GM10266 (cell line): ENCODE data around the gene GOLGA6C.
"Not testable (repeated sequence)": the region's sequence is repeated elsewhere in the genome, so short reads cannot be mapped to it uniquely, and the experiment has no call there.

Experiments used
- DNase-seq: peaks from one replicate; pipeline ENCODE4 v3.0.0; 2012; ENCODE audit errors: extremely low spot score
- TF ChIP-seq, protein P1 (sequence below): IDR thresholded peaks from 2 replicates; pipeline ENCODE4 v1.5.1; 2012; ENCODE audit warnings: mild to moderate bottlenecking, low read depth; ENCODE audit not compliant: control insufficient read depth, insufficient read depth; ENCODE audit errors: missing control alignments

GOLGA6C gene, protein sequence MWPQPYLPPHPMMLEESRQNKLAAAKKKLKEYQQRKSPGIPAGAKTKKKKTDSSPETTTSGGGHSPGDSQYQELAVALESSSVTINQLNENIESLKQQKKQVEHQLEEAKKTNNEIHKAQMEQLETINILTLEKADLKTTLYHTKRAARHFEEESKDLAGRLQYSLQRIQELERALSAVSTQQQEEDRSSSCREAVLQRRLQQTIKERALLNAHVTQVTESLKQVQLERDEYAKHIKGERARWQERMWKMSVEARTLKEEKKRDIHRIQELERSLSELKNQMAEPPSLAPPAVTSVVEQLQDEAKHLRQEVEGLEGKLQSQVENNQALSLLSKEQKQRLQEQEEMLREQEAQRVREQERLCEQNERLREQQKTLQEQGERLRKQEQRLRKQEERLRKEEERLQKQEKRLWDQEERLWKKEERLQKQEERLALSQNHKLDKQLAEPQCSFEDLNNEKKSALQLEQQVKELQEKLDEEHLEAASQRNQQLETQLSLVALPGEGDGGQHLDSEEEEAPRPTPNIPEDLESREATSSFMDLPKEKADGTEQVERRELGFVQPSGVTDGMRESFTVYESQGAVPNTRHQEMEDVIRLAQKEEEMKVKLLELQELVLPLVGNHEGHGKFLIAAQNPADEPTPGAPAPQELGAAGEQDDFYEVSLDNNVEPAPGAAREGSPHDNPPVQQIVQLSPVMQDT

DNA sequence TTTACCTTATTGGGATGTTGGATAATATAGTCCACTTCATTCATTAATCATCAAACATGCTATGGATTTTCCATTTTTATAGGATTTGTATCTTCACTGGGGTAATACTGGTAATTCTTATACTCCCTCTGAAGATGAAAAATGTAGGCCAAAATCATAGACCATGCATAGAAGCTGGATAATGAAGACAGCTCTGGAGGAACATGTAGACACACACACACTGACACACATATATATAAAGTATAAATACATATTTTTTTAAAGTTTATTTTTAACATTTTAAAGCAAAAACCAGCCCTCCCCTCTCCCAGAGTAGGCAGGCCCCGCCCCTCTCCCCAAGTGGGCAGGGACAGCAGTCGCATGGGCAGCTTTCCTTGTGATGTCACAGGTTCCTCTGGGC lies at the start of gene GOLGA6C:
TSS of gene GOLGA6C (plus strand) at position 301 of the 400 bp plus-strand sequence. CDS start 265 bp downstream, outside the sequence.
- not testable (repeated sequence) for DNase-seq

DNA sequence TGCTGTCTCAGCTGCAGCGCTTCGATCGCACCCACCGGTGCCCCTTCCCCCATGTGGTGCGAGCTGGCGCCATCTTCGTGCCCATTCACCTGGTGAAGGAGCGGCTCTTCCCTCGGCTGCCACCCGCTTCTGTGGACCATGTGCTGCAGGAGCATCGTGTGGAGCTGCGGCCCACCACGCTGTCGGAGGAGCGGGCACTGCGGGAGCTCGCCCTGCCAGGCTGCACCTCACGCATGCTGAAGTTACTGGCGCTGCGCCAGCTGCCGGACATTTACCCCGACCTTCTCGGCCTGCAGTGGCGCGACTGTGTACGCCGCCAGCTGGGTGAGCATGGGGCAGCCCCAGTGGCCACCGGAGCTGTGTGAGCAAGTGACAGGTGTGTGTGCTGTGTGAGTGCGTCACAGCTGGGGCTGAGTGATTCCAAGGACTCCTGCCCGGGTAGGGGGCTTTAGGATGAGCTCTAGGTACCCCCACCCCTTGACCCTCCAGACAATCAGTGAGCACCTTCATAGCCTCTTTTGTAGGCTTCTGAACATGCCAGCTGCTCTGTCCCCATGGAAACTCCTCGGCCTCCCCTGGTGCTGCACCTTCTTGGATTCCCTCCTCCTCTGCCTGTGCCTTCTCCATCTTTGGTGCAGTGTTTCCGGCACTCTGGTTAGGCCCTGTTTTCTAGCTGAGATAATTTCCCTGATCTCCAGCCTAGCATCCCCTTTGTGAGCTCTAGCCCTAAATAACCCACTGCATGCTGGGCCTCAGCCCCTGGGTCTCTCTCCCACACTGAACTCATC lies 49.4 kb upstream of the GOLGA6C start:
- DNase-seq: no peak
- TF ChIP-seq, protein P1, sequence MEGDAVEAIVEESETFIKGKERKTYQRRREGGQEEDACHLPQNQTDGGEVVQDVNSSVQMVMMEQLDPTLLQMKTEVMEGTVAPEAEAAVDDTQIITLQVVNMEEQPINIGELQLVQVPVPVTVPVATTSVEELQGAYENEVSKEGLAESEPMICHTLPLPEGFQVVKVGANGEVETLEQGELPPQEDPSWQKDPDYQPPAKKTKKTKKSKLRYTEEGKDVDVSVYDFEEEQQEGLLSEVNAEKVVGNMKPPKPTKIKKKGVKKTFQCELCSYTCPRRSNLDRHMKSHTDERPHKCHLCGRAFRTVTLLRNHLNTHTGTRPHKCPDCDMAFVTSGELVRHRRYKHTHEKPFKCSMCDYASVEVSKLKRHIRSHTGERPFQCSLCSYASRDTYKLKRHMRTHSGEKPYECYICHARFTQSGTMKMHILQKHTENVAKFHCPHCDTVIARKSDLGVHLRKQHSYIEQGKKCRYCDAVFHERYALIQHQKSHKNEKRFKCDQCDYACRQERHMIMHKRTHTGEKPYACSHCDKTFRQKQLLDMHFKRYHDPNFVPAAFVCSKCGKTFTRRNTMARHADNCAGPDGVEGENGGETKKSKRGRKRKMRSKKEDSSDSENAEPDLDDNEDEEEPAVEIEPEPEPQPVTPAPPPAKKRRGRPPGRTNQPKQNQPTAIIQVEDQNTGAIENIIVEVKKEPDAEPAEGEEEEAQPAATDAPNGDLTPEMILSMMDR: no peak

DNA sequence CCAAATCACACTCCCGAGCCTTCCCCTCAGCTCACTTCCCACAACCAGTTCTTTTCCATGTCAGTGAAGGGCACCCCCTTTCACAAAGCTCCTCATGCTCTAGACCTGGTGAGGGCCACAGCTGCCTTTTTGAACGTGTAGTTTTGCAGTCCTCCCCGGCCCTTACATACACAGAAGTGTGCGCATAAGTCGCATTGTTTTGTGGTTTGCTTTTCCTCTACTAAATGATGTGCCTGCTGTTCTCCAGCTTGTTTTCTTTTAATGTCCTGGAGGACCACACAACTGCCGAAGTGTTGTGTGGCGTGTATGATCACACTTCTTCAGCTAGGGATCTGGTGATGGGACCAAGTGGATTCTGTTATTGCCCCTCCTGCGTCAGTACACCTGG lies 48.9 kb upstream of the GOLGA6C start:
- DNase-seq: no peak
- TF ChIP-seq, protein P1: no peak

DNA sequence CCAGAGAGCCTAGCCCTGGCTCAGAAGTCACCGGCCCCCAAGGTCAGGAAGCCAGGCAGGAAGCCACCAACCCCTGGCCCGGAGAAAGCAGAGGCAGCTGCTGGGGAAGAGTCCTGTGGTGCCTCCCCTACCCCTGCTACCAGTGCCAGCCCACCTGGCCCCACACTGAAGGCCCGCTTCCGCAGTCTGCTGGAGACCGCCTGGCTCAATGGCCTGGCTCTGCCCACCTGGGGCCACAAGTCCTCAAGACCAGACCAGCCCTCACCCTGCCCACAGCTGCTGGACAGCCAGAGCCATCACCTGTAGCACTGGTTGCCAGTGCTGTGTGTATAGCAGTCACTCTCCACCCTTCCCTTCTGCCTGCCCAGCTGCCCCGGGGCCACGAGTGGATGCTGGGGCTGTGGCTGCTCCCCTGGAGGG lies 47.3 kb upstream of the GOLGA6C start:
- DNase-seq: no peak
- TF ChIP-seq, protein P1: no peak

DNA sequence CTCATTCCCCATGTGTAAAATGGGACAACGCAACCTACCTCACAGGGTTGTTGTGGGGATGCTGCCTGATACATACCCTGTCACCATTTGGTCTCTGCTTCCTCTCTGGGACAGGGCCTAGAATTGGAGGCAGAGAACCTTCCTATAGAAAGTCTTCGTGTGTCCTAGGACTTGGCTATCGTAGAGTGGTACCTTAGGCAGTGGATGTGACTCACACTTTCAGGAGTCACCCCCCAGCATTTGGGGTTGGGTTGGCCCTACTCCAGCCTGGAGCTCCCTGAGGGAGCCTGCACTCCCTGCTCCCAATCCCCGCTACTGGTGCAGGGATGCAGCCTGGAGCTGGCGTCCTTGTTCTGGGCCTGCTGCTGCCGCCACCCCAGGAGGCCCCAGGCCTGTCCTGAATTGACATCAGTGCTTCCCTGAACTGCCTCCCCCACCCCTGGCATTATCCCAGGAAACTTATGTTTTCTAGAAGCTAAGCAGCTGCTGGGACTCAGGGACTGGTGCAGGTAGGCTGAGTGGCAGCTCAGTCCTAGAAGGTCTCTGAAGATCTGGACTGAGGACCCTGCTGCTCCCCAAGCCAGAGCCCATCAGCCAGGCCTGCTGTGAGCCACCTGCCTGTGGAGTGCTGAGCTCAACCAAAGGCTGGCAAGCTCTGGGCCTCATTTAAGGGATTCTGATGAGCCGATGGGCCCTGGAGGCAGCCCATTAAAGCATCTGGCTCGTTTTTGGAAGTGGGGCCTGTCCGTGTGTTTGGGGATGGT lies 46.5 kb upstream of the GOLGA6C start:
- no peak for DNase-seq
- TF ChIP-seq, protein P1: no peak

DNA sequence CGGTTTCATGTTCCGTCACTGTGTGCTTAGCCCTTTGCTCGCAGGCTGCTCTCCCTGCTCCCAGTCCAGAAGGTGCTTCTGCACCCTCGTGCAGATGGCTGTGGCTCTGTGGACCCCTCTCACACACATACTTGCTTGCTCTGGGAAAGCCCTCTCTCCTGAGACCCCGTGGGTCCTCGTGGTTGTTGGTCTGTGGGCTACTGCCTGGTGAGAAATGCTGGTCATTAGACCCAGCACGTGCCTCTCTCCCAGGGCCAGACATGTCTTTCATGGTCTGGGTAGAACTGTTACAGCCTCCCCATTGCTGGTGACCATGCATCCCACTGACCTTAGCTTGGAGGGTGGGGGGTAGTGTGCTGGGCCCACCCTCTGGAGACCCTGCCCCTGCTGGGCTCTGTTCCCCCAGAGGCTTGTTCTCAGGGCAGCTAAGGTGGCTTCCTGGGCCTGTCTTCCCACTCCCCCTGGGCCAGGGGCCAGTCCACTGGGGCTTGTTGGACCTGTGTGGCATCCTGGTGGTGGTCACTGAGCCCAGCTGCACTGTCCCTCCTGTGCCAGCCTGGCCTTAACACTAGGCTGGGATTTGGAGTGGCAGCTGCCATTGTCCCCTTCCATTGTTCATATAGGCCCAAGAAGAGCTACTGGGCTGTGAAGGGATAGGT lies 45.8 kb upstream of the GOLGA6C start:
- TF ChIP-seq, protein P1: no peak
- no peak for DNase-seq
